MCF 10A (cell line): ENCODE results near the gene NDUFS5. TPM values are rescaled to one million over a fixed set of nuclear protein-coding genes. Genes with fewer than 3 reads are reported as not detected.
A peak's percentile ranks its signal among the peaks of the same experiment; 100 is the strongest.

Experiments used
- BruUV-seq: library from RNA; stranded (reverse); fragments of 400-500 nt; replicated peaks from 2 replicates; lab custom pipeline; 2021; lab: Mats Ljungman, UMichigan
- CTCF ChIA-PET: fragments of 300-600 bp; sonication (Branson Sonifier 250); formaldehyde crosslinking; extraction: SDS; loops from one replicate; lab custom pipeline; 2021; ENCODE audit warnings: antibody characterized with exemption, inconsistent platforms; lab: Yijun Ruan, JAX
- POLR2A ChIA-PET: fragments of 300-600, 350-650 bp; sonication (Branson Sonifier 250); formaldehyde crosslinking; extraction: SDS; loops from one replicate; lab custom pipeline; 2020; ENCODE audit warnings: antibody characterized with exemption, inconsistent platforms; lab: Yijun Ruan, JAX
- DNase-seq: peaks from one replicate; pipeline ENCODE4 v3.0.0-alpha.2; 2018; ENCODE audit not compliant: unreplicated experiment
- H3K27ac Mint-ChIP-seq: one replicate; pipeline ENCODE4 v1.8.0; 2022; ENCODE audit warnings: mild to moderate bottlenecking, low read depth, mixed read lengths; ENCODE audit not compliant: unreplicated experiment
- H3K27me3 Mint-ChIP-seq: one replicate; pipeline ENCODE4 v1.8.0; 2022; ENCODE audit warnings: mixed read lengths; ENCODE audit not compliant: insufficient read depth, unreplicated experiment
- H3K36me3 Mint-ChIP-seq: one replicate; pipeline ENCODE4 v1.8.0; 2022; ENCODE audit warnings: mild to moderate bottlenecking, moderate library complexity, mixed read lengths; ENCODE audit not compliant: insufficient read depth, unreplicated experiment
- H3K4me1 Mint-ChIP-seq: one replicate; pipeline ENCODE4 v1.8.0; 2022; ENCODE audit warnings: mixed read lengths; ENCODE audit not compliant: insufficient read depth, unreplicated experiment
- H3K4me3 Mint-ChIP-seq: one replicate; pipeline ENCODE4 v1.8.0; 2022; ENCODE audit warnings: mild to moderate bottlenecking, moderate library complexity, mixed read lengths; ENCODE audit not compliant: unreplicated experiment
- H3K9me3 Mint-ChIP-seq: one replicate; pipeline ENCODE4 v1.8.0; 2022; ENCODE audit warnings: mixed read lengths; ENCODE audit not compliant: unreplicated experiment
- CTCF ChIP-seq: fragments of 200-600 bp; IDR thresholded peaks from one replicate; pipeline ENCODE4 v1.8.0; 2022; ENCODE audit warnings: antibody characterized with exemption, mild to moderate bottlenecking; ENCODE audit not compliant: unreplicated experiment
- intact Hi-C: fragments of 100-400 bp; cut with micrococcal nuclease; formaldehyde crosslinking; loops from 2 replicates; pipeline ENCODE4 v1.14.1; 2022
- total RNA-seq: library from RNA; stranded (reverse); gene quantifications from 2 replicates; pipeline ENCODE4 v1.2.3, GENCODE V29; 2022

Gene NDUFS5
- total RNA-seq, 1 experiment from 2014 or later: 233 TPM

DNA sequence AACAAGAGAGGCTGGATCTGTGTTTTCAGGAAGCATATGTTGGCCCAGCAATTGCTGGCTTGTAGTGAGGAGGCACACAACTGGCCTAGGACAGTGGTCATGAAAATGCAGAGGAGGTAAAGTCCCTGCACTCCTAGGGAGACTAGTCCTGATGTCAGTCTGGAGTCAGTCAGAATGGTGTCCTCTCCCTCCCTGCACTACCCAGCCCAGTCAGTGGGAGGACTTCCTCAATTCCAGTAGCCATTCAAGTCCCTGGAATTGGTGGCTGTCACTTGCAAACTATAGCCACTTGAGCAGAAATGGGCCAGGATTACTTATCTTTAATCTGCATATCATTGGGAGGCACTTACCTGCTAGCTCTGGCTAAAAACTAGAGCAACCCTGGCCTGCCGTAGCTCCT lies 18.6 kb downstream of the NDUFS5 start:
- TF ChIP-seq CTCF: no peak
- intact Hi-C loops: no loop called here
- DNase-seq: no peak
- H3K36me3 Mint-ChIP-seq: peaks cover 46% of the 10 kb centered on the region
- no peaks in the 10 kb centered on the region for H3K27me3 Mint-ChIP-seq
- no TSS peak for BruUV-seq
- H3K4me3 Mint-ChIP-seq: no peak overlapping the region
- no peaks in the 10 kb centered on the region for H3K9me3 Mint-ChIP-seq
- no peak overlapping the region for H3K27ac Mint-ChIP-seq
- peaks cover 7% of the 10 kb centered on the region for H3K4me1 Mint-ChIP-seq
- CTCF ChIA-PET: no interaction called here
- POLR2A ChIA-PET: interaction anchor here (0.6 kb wide), 1 partner anchor 11 kb away, joined by 3 read pairs; no protein-coding TSS in a partner anchor

DNA sequence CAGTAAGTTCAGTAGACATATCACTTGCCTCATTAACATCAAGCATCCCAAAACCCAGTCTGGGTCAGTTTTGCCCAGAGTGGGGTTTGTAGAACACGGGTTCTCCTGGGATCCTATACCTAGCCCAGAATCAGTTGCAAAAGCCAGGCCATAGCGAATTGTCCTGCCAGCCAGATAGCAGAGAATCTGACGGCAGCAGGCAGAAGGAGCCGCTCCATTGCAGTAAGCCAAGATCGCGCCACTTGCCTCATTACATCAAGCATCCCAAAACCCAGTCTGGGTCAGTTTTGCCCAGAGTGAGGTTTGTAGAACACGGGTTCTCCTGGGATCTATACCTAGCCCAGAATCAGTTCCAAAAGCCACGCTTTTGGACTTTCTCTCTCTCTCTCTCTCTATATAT lies 19.1 kb downstream of the NDUFS5 start:
- DNase-seq: no peak
- no peak overlapping the region for H3K27ac Mint-ChIP-seq
- intact Hi-C loops: no loop called here
- peaks cover 46% of the 10 kb centered on the region for H3K36me3 Mint-ChIP-seq
- ChIA-PET POLR2A (no interaction called here), CTCF (no interaction called here)
- no peaks in the 10 kb centered on the region for H3K27me3 Mint-ChIP-seq
- no peaks in the 10 kb centered on the region for H3K9me3 Mint-ChIP-seq
- peaks cover 7% of the 10 kb centered on the region for H3K4me1 Mint-ChIP-seq
- no TSS peak for BruUV-seq
- TF ChIP-seq CTCF: no peak
- no peak overlapping the region for H3K4me3 Mint-ChIP-seq

DNA sequence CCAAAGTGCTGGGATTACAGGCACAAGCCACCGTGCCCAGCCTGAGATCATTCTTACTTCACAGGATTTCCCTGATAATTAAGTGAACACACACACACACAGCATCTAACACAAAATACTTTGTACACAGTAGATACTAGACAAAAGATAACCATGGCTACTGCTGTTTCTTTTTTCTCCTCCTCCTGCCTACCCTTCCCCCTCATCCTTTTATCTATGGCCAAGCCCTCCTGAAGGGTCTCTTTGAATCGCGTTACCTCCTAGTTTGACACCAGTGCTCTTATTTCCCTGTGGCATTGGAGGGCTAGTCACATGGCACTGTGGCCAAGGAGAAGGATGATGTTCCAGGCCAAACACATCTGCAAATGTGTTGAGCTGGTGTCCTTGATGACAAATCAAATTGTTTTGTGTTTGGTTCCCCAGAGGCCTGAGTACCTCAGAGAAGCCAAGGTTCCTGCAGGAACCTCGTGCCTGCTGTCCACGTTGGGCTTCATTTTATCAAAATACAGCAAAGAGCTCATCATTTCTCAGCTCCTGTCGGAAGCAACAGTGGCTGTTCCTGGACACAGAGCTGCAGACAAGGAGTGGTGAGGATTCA lies 20.6 kb downstream of the NDUFS5 start:
- Mint-ChIP-seq H3K27ac (no peak overlapping the region), H3K4me1 (peaks cover 7% of the 10 kb centered on the region), H3K9me3 (no peaks in the 10 kb centered on the region), H3K27me3 (no peaks in the 10 kb centered on the region), H3K36me3 (peaks cover 42% of the 10 kb centered on the region), H3K4me3 (no peak overlapping the region)
- DNase-seq: no peak
- ChIA-PET POLR2A (interaction anchor here (0.6 to 1.2 kb wide), 2 partner anchors 20 to 188 kb away, joined by 3 to 4 read pairs; partner anchors contain the start of gene NDUFS5), CTCF (interaction anchor here (0.6 kb wide), 1 partner anchor 780 kb away, joined by 3 read pairs; no protein-coding TSS in a partner anchor)
- BruUV-seq: no TSS peak
- intact Hi-C loops: no loop called here
- TF ChIP-seq CTCF: no peak

DNA sequence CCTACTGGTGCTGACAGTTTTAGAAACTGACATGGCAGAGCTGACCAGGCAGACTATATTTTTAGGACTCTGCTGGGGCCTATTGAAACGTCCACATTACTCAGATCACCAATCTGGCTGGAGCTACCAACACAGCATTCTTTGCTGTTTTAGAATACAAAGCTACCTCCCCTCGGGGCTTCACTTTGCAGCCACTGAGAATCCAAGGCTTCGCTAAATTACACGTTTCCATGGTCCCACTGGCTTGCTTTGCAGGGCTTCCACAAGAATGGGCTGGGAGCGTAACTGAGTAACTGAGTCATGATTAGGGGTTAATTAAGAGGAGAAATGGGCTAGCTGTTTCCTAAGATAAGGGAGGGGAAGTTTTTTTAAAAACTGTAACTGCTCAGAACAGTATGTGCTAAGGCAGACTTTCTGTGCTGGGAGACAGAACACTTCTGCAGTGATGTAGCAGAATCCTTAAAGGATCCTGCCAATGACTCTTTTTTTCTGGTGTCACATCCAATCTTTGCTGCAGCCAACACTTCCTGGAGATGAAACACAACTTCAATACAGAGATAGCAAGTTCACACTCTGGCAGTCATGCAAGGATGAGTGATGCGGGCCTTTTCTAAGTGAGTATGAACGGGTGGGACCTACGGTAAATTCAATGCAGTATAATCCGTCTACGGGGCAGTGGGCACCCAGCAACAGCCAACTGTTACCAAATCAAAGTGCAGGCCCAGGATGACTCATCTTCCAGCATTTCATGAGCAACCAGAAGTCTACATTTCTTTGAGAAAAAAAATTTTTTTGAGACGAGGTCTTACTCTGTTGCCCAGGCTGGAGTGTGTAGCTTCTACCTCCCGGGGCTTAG lies 21.5 kb downstream of the NDUFS5 start:
- POLR2A ChIA-PET: interaction anchor here (0.6 to 1.2 kb wide), 2 partner anchors 21 to 189 kb away, joined by 3 to 4 read pairs; partner anchors contain the start of gene NDUFS5
- peaks cover 33% of the 10 kb centered on the region for H3K36me3 Mint-ChIP-seq
- CTCF ChIA-PET: no interaction called here
- H3K27me3 Mint-ChIP-seq: no peaks in the 10 kb centered on the region
- peak; percentile 68 for DNase-seq
- TF ChIP-seq CTCF: no peak
- no peaks in the 10 kb centered on the region for H3K9me3 Mint-ChIP-seq
- H3K27ac Mint-ChIP-seq: no peak overlapping the region
- peaks cover 7% of the 10 kb centered on the region for H3K4me1 Mint-ChIP-seq
- H3K4me3 Mint-ChIP-seq: no peak overlapping the region
- no TSS peak for BruUV-seq
- intact Hi-C loops: no loop called here
